HG03342 (cell line): ENCODE results near the gene DOCK4.

ENCODE experiments used
- ATAC-seq: cut with Tn5 transposase; IDR thresholded peaks from one replicate; pipeline ENCODE4 v1.9.1; 2021; ENCODE audit warnings: mild to moderate bottlenecking, moderate library complexity; ENCODE audit not compliant: unreplicated experiment

The DOCK4 gene

GRCh38 chr7:111787741-111788140 lies 418.5 kb downstream of the DOCK4 start:
- no peak for ATAC-seq

- ATAC-seq: no peak
Observed at GRCh38 chr7:111787099-111787498, 419.1 kb downstream of the DOCK4 start.

GRCh38 chr7:111785076-111785475 lies 421.1 kb downstream of the DOCK4 start:
- ATAC-seq: no peak

GRCh38 chr7:111784296-111784695 lies 421.9 kb downstream of the DOCK4 start:
- ATAC-seq: no peak

- ATAC-seq: no peak
Observed at GRCh38 chr7:111783854-111784253, 422.3 kb downstream of the DOCK4 start.

- ATAC-seq: no peak
Observed at GRCh38 chr7:111780527-111780926, 425.7 kb downstream of the DOCK4 start.

GRCh38 chr7:111775206-111775605 lies 431.0 kb downstream of the DOCK4 start:
- ATAC-seq: no peak

GRCh38 chr7:111772716-111773115 lies 433.5 kb downstream of the DOCK4 start:
- no peak for ATAC-seq

- no peak for ATAC-seq
Observed at GRCh38 chr7:111771638-111772037, 434.6 kb downstream of the DOCK4 start.

GRCh38 chr7:111770116-111770515 lies 436.1 kb downstream of the DOCK4 start:
- ATAC-seq: no peak

GRCh38 chr7:111765751-111766643 lies 440.2 kb downstream of the DOCK4 start:
- no peak for ATAC-seq

GRCh38 chr7:111763221-111763801 lies 442.9 kb downstream of the DOCK4 start:
- peak; percentile 51 for ATAC-seq

- ATAC-seq: no peak
Observed at GRCh38 chr7:111762799-111763198, 443.4 kb downstream of the DOCK4 start.

- ATAC-seq: no peak
Observed at GRCh38 chr7:111762211-111762610, 444.0 kb downstream of the DOCK4 start.

- no peak for ATAC-seq
Observed at GRCh38 chr7:111760043-111760442, 446.2 kb downstream of the DOCK4 start.

- ATAC-seq: no peak
Observed at GRCh38 chr7:111758332-111758731, 447.9 kb downstream of the DOCK4 start.

- ATAC-seq: no peak
Observed at GRCh38 chr7:111756687-111757178, 449.5 kb downstream of the DOCK4 start.

- ATAC-seq: no peak
Observed at GRCh38 chr7:111755383-111755782, 450.8 kb downstream of the DOCK4 start.

GRCh38 chr7:111753968-111754367 lies 452.2 kb downstream of the DOCK4 start:
- ATAC-seq: no peak

- ATAC-seq: peak; percentile 96
Observed at GRCh38 chr7:111752022-111752582, 454.1 kb downstream of the DOCK4 start.

- ATAC-seq: no peak
Observed at GRCh38 chr7:111750878-111751277, 455.3 kb downstream of the DOCK4 start.

GRCh38 chr7:111750228-111750627 lies 456.0 kb downstream of the DOCK4 start:
- no peak for ATAC-seq
